Left colon (tissue), 2 donors: ENCODE data around the gene ATP2C1. TPM values are rescaled to one million over a fixed set of nuclear protein-coding genes. Genes with fewer than 3 reads are reported as not detected.
"Not testable (repeated sequence)": the region's sequence is repeated elsewhere in the genome, so short reads cannot be mapped to it uniquely, and the experiment has no call there.

ENCODE experiments used
- ATAC-seq: fragments of 200-7000 bp; cut with Tn5 transposase; one replicate; pipeline ENCODE4 v1.9.1; 2020; ENCODE audit warnings: mild to moderate bottlenecking, moderate library complexity
- DNase-seq, 2 donors: peaks; one replicate each; pipeline ENCODE4 v3.0.0-alpha.2; 2020
- intact Hi-C, 2 donors: fragments of 100-400 bp; cut with DNase I in 1 of 2; cut with micrococcal nuclease in 1 of 2; formaldehyde crosslinking; loops; one replicate each; pipeline versions ENCODE4 v1.11.2 to v1.14.0; 2022; cut with DNase I, micrococcal nuclease
- total RNA-seq, 2 donors: library from RNA; stranded (reverse); fragmentation: NEBNext Ultra II Directional; extraction: Animal tissue kit (Norgen Biotek cat#: 25700); gene quantifications; one replicate each; pipeline ENCODE4 v1.2.1, GENCODE V29; 2021
- donor health status: DM: no; HTN: no; CAD: no.
- donor health status: DM: yes; HTN: yes; CAD: no.

Gene ATP2C1
- total RNA-seq, 2 donors from 2014 or later, result 62.8 to 65.7 TPM

DNA sequence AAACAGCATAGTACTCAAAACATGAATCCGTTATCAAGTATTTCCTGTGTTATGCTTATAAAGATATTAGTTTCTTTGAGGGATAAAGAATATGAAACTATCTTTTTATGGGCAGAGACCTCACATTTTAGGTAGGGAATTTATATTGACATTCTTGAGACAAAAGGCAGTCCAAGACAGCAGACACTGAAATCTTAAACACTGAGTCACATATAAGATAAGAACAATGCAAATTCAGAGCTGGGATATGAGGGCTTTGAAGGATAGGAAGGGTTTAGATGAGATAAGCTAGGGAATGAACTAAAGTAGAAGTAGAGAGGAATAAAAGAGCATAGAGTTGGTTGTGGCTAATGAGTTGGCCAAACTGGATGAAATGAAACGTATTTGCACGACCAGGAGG is 74.3 kb downstream of the ATP2C1 start:
- no peak for DNase-seq
- intact Hi-C loops, result no loop called here

DNA sequence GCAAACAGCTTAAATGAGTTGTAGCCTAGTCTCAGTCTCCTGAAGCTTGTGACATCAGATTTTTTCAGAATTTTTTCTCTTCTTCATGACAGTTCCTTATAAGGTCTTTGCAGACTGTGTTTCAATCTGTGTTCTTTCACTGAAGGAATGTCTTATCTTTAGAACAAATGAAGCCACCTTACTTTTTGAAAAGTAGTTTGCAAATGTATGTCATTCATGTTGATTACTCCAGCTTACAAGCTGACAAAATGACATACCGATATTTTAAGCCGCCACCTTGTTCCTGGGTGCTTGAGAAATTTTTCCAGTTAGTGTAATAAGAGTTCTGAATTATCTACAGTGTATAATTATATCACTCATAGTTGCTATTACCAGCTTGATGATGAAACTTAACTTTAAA is 75.7 kb downstream of the ATP2C1 start:
- intact Hi-C loops, result no loop called here

More for the DNA sequence above, 74.3 kb downstream of the ATP2C1 start:
- ATAC-seq, result no peak

DNA sequence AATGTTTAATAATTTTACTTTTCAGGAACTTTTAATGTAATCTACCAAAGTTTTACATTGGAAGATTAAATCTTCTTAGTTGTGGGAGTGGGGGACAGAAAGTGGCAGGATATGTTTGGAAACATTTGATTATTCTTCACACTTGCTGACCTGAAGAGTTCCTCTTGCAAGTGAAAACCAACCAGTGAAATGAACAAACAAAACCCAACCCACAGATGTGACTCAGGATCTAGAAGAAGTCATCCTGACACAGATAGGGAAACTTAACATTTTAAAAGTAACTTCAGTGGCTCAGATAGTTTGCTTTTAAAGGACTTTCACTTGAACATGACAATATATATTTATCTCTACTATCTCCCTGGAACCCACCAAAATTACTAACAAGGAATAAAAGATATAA is 77.3 kb downstream of the ATP2C1 start:
- intact Hi-C loops, result no loop called here

More for the DNA sequence above, 75.7 kb downstream of the ATP2C1 start:
- ATAC-seq (no peak), DNase-seq (no peak)

GRCh38 chr3:130972592-130972991 is 78.7 kb downstream of the ATP2C1 start:
- DNase-seq, ATAC-seq, intact Hi-C loops: not testable (repeated sequence)

More for the DNA sequence above, 77.3 kb downstream of the ATP2C1 start:
- no peak for DNase-seq
- no peak for ATAC-seq

- intact Hi-C loops, result no loop called here
- ATAC-seq (no peak), DNase-seq (no peak)
These were observed 79.5 kb downstream of the ATP2C1 start for GRCh38 chr3:130973406-130973805.

GRCh38 chr3:130974201-130974600 is 80.3 kb downstream of the ATP2C1 start:
- no peak for ATAC-seq
- no peak for DNase-seq
- intact Hi-C loops, result no loop called here

DNA sequence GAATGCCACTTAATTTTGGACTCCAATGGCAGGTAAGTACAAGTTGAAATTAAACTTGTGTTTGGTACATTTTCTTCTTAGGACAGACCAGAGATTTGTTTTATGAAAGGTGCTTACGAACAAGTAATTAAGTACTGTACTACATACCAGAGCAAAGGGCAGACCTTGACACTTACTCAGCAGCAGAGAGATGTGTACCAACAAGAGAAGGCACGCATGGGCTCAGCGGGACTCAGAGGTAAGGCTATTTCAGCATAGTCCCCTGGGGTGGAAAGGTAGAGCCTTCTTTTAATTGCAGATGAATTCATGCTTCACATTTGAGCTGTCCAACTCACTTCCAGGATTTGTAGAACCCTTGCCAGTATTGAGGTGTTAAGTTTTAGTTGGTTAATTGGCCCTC is 81.4 kb downstream of the ATP2C1 start:
- ATAC-seq (no peak), DNase-seq (no peak)
- intact Hi-C loops, result no loop called here

- ATAC-seq, result no peak
- DNase-seq, result no peak
- intact Hi-C loops, result no loop called here
These were observed 82.8 kb downstream of the ATP2C1 start for GRCh38 chr3:130976706-130977105.

- no peak for ATAC-seq
- DNase-seq, result no peak
- intact Hi-C loops, result no loop called here
These were observed 85.2 kb downstream of the ATP2C1 start for GRCh38 chr3:130979117-130979516.

DNA sequence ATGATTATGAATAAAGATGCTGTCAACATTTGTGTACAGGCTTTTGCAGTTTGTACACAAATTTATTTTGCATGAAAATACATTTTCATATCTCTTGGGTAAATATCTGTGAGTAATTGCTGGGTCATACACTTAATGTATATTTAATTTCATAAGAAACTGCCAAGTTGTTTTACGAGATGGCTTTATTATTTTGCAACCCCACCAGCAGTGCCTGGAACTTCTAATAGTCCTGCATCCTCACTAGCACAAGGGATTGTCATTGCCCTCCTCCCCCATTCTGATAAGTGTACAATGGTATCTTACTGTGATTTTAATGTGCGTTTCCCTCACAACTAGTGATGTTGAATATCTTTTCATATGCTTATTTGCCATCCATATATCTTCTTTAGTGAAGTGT is 87.6 kb downstream of the ATP2C1 start:
- ATAC-seq (no peak), DNase-seq (no peak)
- intact Hi-C loops, result no loop called here

DNA sequence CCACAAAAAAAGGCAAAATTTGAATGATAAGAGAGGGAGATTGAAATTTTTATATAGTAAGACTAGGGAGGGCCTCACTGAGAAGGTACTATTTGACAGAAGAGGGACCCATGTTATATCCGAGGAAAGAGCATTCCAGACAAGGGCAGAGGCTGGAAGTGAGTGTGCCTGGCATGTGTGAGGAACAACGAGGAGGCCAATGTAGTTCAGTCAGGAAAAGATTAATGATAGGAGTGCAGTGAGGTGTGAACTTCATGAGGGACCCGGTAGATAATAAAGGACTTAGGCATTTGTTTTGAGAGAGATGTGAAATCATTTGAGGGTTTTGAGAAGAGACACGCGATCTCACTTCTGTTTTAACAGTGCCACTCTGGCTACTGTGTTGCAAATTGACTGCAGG is 96.4 kb downstream of the ATP2C1 start:
- ATAC-seq (no peak), DNase-seq (no peak)

GRCh38 chr3:130991126-130991525 is 97.2 kb downstream of the ATP2C1 start:
- ATAC-seq, result no peak
- DNase-seq, result no peak
- intact Hi-C loops, result no loop called here

More for the DNA sequence above, 96.4 kb downstream of the ATP2C1 start:
- intact Hi-C loops, result no loop called here

GRCh38 chr3:130992344-130992743 is 98.5 kb downstream of the ATP2C1 start:
- DNase-seq (no peak), ATAC-seq (no peak)
- intact Hi-C loops, result no loop called here

- ATAC-seq, result no peak
- no peak for DNase-seq
- intact Hi-C loops, result no loop called here
These were observed 103.4 kb downstream of the ATP2C1 start for GRCh38 chr3:130997289-130997688.

- ATAC-seq (no peak), DNase-seq (no peak)
- intact Hi-C loops, result no loop called here
These were observed 107.2 kb downstream of the ATP2C1 start for GRCh38 chr3:131001071-131001470.

- DNase-seq (no peak), ATAC-seq (no peak)
- intact Hi-C loops, result no loop called here
These were observed 110.7 kb downstream of the ATP2C1 start for GRCh38 chr3:131004603-131005002.

GRCh38 chr3:131007256-131007655 is 113.4 kb downstream of the ATP2C1 start:
- DNase-seq (no peak), ATAC-seq (no peak)
- intact Hi-C loops, result no loop called here

- no peak for ATAC-seq
- intact Hi-C loops, result no loop called here
These were observed 113.9 kb downstream of the ATP2C1 start for GRCh38 chr3:131007782-131008181.

DNA sequence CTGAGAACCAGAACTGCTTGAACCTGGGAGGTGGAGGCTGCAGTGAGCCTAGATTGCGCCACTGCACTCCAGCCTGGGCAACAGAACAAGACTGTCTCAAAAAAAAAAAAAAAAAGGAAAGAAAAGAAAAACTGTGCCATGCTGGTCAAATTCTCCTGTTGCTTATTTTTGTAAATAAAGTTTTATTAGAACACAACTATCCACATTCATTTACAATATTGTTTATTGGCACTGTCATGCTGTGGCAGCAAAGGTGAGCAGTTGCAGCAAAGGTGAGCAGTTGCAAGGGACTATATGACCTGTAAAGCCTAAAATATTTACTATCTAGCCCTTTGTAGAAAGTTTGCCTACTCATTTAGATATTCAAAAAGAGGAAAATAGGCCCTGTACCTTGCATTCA is 114.4 kb downstream of the ATP2C1 start:
- no peak for ATAC-seq
- intact Hi-C loops, result no loop called here
- no peak for DNase-seq

More at GRCh38 chr3:131007782-131008181, 113.9 kb downstream of the ATP2C1 start:
- DNase-seq, result no peak

DNA sequence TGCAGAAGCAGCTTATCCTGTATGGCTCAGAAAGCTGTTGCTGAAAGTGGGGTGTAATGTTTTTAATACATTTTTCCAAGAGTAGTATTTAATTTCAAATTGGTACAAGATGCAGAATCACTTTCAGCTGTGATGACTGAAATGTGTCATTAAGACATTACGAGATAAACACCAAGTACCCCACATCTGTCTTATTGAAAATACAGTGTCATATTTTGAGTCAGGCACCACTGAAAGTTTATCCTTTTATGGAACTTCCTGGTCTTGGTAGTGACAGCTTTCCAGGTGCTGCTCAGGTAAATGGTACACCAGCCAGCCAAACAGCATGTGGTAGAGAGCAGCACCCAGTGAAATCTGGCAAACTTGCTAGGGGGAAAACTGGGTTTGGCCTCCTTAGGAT is 115.8 kb downstream of the ATP2C1 start:
- DNase-seq (no peak), ATAC-seq (peak; percentile 50)
- intact Hi-C loops, result no loop called here

GRCh38 chr3:131018970-131019369 is 125.1 kb downstream of the ATP2C1 start:
- intact Hi-C loops, result no loop called here

More at GRCh38 chr3:131018970-131019369, 125.1 kb downstream of the ATP2C1 start:
- ATAC-seq (no peak), DNase-seq (no peak)
